Keratinocyte (primary cell): ENCODE data around the gene MELTF. TPM values are rescaled to one million over a fixed set of nuclear protein-coding genes. Genes with fewer than 3 reads are reported as not detected.

ENCODE experiments used
- DNase-seq: peaks from one replicate; pipeline ENCODE4 v3.0.0-alpha.2; 2011; ENCODE audit warnings: low read depth, missing footprints, low spot score
- FAIRE-seq: peaks from 2 replicates; lab custom pipeline; 2011; peaks lifted over from hg19 to GRCh38; lab: Jason Lieb, UNC
- H2AFZ ChIP-seq: 2 replicates; pipeline ENCODE4 v1.6.0; 2012; ENCODE audit warnings: low read length, control low read depth, inconsistent platforms; ENCODE audit not compliant: control insufficient read depth
- H3K27ac ChIP-seq: 2 replicates; pipeline ENCODE4 v1.5.1; 2011; ENCODE audit warnings: low read length; ENCODE audit not compliant: control insufficient read depth, insufficient read depth
- H3K27me3 ChIP-seq: 3 replicates; pipeline ENCODE4 v1.6.0; 2011; ENCODE audit warnings: low read length; ENCODE audit not compliant: control insufficient read depth, insufficient read depth; ENCODE audit errors: extremely low read depth
- H3K36me3 ChIP-seq, 2 experiments: 2 replicates in 1 of 2; 3 replicates in 1 of 2; pipeline ENCODE4 v1.5.1; 2011; ENCODE audit warnings: low read length in 2 of 2, mild to moderate bottlenecking in 1 of 2; ENCODE audit not compliant: control insufficient read depth in 2 of 2, insufficient read depth in 2 of 2; ENCODE audit errors: extremely low read depth in 1 of 2
- H3K4me1 ChIP-seq: 3 replicates; pipeline ENCODE4 v1.5.1; 2011; ENCODE audit warnings: low read length; ENCODE audit not compliant: control insufficient read depth, insufficient read depth; ENCODE audit errors: extremely low read depth
- H3K4me2 ChIP-seq: 3 replicates; pipeline ENCODE4 v1.6.0; 2011; ENCODE audit warnings: low read depth, low read length; ENCODE audit not compliant: control insufficient read depth, insufficient read depth; ENCODE audit errors: extremely low read depth
- H3K4me3 ChIP-seq, 3 experiments: fragments of 200-600 bp in 1 of 3; sonication (generic) in 1 of 3; 2 replicates in 2 of 3; 3 replicates in 1 of 3; pipeline ENCODE4 v1.5.1; 2011 to 2016; ENCODE audit warnings: low read length in 3 of 3, mild to moderate bottlenecking in 3 of 3, control low read depth in 2 of 3, inconsistent platforms in 1 of 3, low read depth in 1 of 3, mixed read lengths in 1 of 3, mixed run types in 1 of 3, moderate library complexity in 1 of 3; ENCODE audit not compliant: control insufficient read depth in 2 of 3, insufficient read depth in 2 of 3; ENCODE audit errors: extremely low read depth in 1 of 3
- H3K79me2 ChIP-seq: 2 replicates; pipeline ENCODE4 v1.6.0; 2012; ENCODE audit warnings: low read length; ENCODE audit not compliant: control insufficient read depth, insufficient read depth
- H3K9ac ChIP-seq: 3 replicates; pipeline ENCODE4 v1.6.0; 2011; ENCODE audit warnings: low read length; ENCODE audit not compliant: control insufficient read depth, insufficient read depth; ENCODE audit errors: extremely low read depth
- H3K9me1 ChIP-seq: 3 replicates; pipeline ENCODE4 v1.6.0; 2011; ENCODE audit warnings: low read length; ENCODE audit not compliant: control insufficient read depth, insufficient read depth; ENCODE audit errors: extremely low read depth
- H3K9me3 ChIP-seq: 2 replicates; pipeline ENCODE4 v1.5.1; 2012; ENCODE audit warnings: low read depth, low read length; ENCODE audit not compliant: control insufficient read depth
- H4K20me1 ChIP-seq: 3 replicates; pipeline ENCODE4 v1.6.0; 2011; ENCODE audit warnings: low read length; ENCODE audit not compliant: control insufficient read depth, insufficient read depth; ENCODE audit errors: extremely low read depth
- CTCF ChIP-seq, 3 experiments: IDR thresholded peaks in 1 of 3; conservative IDR thresholded peaks in 1 of 3; optimal IDR thresholded peaks in 1 of 3; 2 replicates in 2 of 3; 3 replicates in 1 of 3; pipeline versions ENCODE3 to v1.5.1; 2011; ENCODE audit warnings: low read length in 3 of 3, mild to moderate bottlenecking in 3 of 3, moderate library complexity in 2 of 3, control low read depth in 1 of 3, inconsistent platforms in 1 of 3; ENCODE audit not compliant: insufficient read depth in 2 of 3; ENCODE audit errors: extremely low read depth in 1 of 3
- EZH2 ChIP-seq: IDR thresholded peaks from one replicate; pipeline ENCODE4 v1.6.1; 2012; ENCODE audit warnings: inconsistent platforms, mild to moderate bottlenecking, low read length, moderate library complexity
- dilution Hi-C: fragments of 300-500 bp; cut with MboI; formaldehyde crosslinking; loops from one replicate; pipeline ENCODE4 v1.7.0; 2020; ENCODE audit warnings: low sequenced_read_pairs; ENCODE audit not compliant: extremely low pct_ligation_motif_present
- polyA plus RNA-seq, 5 experiments: library from polyadenylated mRNA; depleted of rRNA in 3 of 5; stranded (reverse) in 3 of 5; stranded (forward) in 1 of 5; unstranded in 1 of 5; fragments of >200 nt; gene quantifications; 1 replicate in 1 of 5; 2 replicates in 3 of 5; 3 replicates in 1 of 5; pipeline versions ENCODE4 v1.2.1 to v1.2.3, GENCODE V29; 2011 to 2012; ENCODE audit warnings: missing spikeins in 2 of 5, low read depth in 1 of 5, low replicate concordance in 1 of 5

MELTF gene
- polyA plus RNA-seq, 1 donor (not counting 4 experiments of a cell fraction or from before 2014, with no cell fraction given), result 6.0 TPM

DNA sequence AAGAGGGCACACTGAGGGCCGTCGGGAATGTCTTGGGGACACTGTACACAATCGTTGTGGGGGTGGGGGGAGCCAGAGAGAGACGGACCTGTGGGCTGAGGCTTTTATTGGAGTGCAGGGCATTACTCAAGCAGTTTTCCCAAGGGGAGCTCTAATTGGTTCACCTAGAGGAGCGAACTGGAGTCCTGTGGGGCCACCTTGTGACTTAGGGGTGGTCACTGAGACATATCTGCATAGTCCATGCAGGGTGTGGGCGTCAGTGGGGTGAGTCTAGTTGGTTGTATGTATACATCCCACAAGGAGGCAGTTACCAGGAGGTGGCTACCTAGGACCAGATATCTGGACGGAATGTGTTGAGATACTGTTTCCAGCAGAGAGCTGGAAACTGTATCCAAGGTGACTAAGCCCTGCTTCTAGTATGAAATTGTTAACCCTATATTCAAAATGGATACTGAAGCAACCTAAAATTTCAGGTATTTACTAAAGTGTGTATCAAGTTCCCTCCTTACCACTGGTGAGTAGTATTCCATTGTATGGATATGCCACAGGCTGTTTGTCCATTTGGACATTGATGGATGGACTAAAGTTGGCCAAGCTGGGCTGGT, 58.4 kb downstream of the MELTF start:
- H3K4me2 ChIP-seq, result no peak overlapping the region
- dilution Hi-C loops, result no loop called here
- H3K9me3 ChIP-seq, result no peaks in the 10 kb centered on the region
- TF ChIP-seq CTCF (optimal IDR thresholded peaks at IDR 0.05 in 1 of 3, IDR thresholded peaks at IDR 0.05 in 1 of 3, conservative IDR thresholded peaks at IDR 0.05 in 1 of 3; ENCODE audit: extremely low read depth in 1 of 3, insufficient read depth in 2 of 3, low read length in 3 of 3) (peak in 1 of 3 experiments; percentile 23), EZH2 (no peak)
- no peak overlapping the region for H3K4me3 ChIP-seq
- no peaks in the 10 kb centered on the region for H3K27me3 ChIP-seq
- no peaks in the 10 kb centered on the region for H3K36me3 ChIP-seq
- DNase-seq (no peak), FAIRE-seq (no peak)
- no peaks in the 10 kb centered on the region for H3K9me1 ChIP-seq
- no peak overlapping the region for H3K9ac ChIP-seq
- no peaks in the 10 kb centered on the region for H4K20me1 ChIP-seq
- no peaks in the 10 kb centered on the region for H3K4me1 ChIP-seq
- no peak overlapping the region for H3K27ac ChIP-seq
- no peak overlapping the region for H2AFZ ChIP-seq
- no peaks in the 10 kb centered on the region for H3K79me2 ChIP-seq

- dilution Hi-C loops, result no loop called here
- no peaks in the 10 kb centered on the region for H3K9me3 ChIP-seq
- DNase-seq, result no peak
- peak; percentile 35 for TF ChIP-seq EZH2
- TF ChIP-seq CTCF (optimal IDR thresholded peaks at IDR 0.05 in 1 of 3, IDR thresholded peaks at IDR 0.05 in 1 of 3, conservative IDR thresholded peaks at IDR 0.05 in 1 of 3; ENCODE audit: extremely low read depth in 1 of 3, insufficient read depth in 2 of 3, low read length in 3 of 3), result no peak
- FAIRE-seq, result no peak
- no peak overlapping the region for H3K27ac ChIP-seq
- H3K4me1 ChIP-seq, result no peaks in the 10 kb centered on the region
- no peaks in the 10 kb centered on the region for H3K27me3 ChIP-seq
- H3K79me2 ChIP-seq, result no peaks in the 10 kb centered on the region
- no peak overlapping the region for H2AFZ ChIP-seq
- H3K36me3 ChIP-seq, result peaks cover 0 to 1% of the 10 kb centered on the region in 2 experiments
- H3K9me1 ChIP-seq, result no peaks in the 10 kb centered on the region
- no peaks in the 10 kb centered on the region for H4K20me1 ChIP-seq
- no peak overlapping the region for H3K9ac ChIP-seq
- no peak overlapping the region for H3K4me3 ChIP-seq
- H3K4me2 ChIP-seq, result no peak overlapping the region
Observed at GRCh38 chr3:196970547-196971093, 59.0 kb downstream of the MELTF start.
